Endodermal cell (in vitro differentiated cells): ENCODE data around the gene LCN12. TPM values are rescaled to one million over a fixed set of nuclear protein-coding genes. Genes with fewer than 3 reads are reported as not detected.

Source experiments
- DNase-seq: peaks from one replicate; pipeline ENCODE4 v3.0.0-alpha.2; 2017
- H3K27ac ChIP-seq: 2 replicates; pipeline ENCODE4 v1.5.1; 2013; ENCODE audit warnings: mild to moderate bottlenecking, low read depth, low read length, moderate library complexity
- H3K27me3 ChIP-seq: 2 replicates; pipeline ENCODE4 v1.6.1; 2013; ENCODE audit warnings: mild to moderate bottlenecking, low read length, moderate library complexity; ENCODE audit not compliant: insufficient read depth, control insufficient read depth, poor library complexity, severe bottlenecking
- H3K36me3 ChIP-seq: 2 replicates; pipeline ENCODE4 v1.7.0; 2013; ENCODE audit warnings: mild to moderate bottlenecking, low read length, moderate library complexity; ENCODE audit not compliant: control insufficient read depth, insufficient read depth
- H3K4me1 ChIP-seq: one replicate; pipeline ENCODE4 v1.7.0; 2013; ENCODE audit warnings: low read length; ENCODE audit not compliant: control insufficient read depth, insufficient read depth
- H3K4me3 ChIP-seq: 2 replicates; pipeline ENCODE4 v1.5.1; 2013; ENCODE audit warnings: mild to moderate bottlenecking, low read length, moderate library complexity
- H3K9ac ChIP-seq: 2 replicates; pipeline ENCODE4 v1.6.1; 2013; ENCODE audit warnings: mild to moderate bottlenecking, low read length, moderate library complexity; ENCODE audit not compliant: poor library complexity, severe bottlenecking; ENCODE audit errors: extremely low read depth
- H3K9me3 ChIP-seq: 2 replicates; pipeline ENCODE4 v1.6.1; 2013; ENCODE audit warnings: mild to moderate bottlenecking, low read length, moderate library complexity; ENCODE audit not compliant: control insufficient read depth
- H3K27ac Mint-ChIP-seq: 2 replicates; pipeline ENCODE4 v1.8.0; 2020; ENCODE audit warnings: mixed read lengths
- H3K27me3 Mint-ChIP-seq: 2 replicates; pipeline ENCODE4 v1.8.0; 2021; ENCODE audit warnings: mild to moderate bottlenecking, mixed read lengths; ENCODE audit not compliant: insufficient read depth
- H3K36me3 Mint-ChIP-seq: 2 replicates; pipeline ENCODE4 v1.8.0; 2020; ENCODE audit warnings: low read depth, mixed read lengths
- H3K4me1 Mint-ChIP-seq: 2 replicates; pipeline ENCODE4 v1.8.0; 2020; ENCODE audit warnings: mixed read lengths
- H3K4me3 Mint-ChIP-seq: 2 replicates; pipeline ENCODE4 v1.8.0; 2020; ENCODE audit warnings: mild to moderate bottlenecking, moderate library complexity, mixed read lengths
- H3K9me3 Mint-ChIP-seq: 2 replicates; pipeline ENCODE4 v1.8.0; 2020; ENCODE audit warnings: mild to moderate bottlenecking, mixed read lengths
- CTCF ChIP-seq: fragments of 200-600 bp; sonication (generic); conservative IDR thresholded peaks from 2 replicates; pipeline ENCODE4 v1.5.0; 2021; ENCODE audit warnings: antibody characterized with exemption, mild to moderate bottlenecking
- WGBS, 2 experiments: methylation state at CpG; one replicate each; pipeline versions ENCODE4 v1.1.5 to v1.1.7; 2013; ENCODE audit warnings: missing lambda C conversion rate in 2 of 2, mixed read lengths in 1 of 2; ENCODE audit not compliant: insufficient coverage in 1 of 2, insufficient read length in 1 of 2; 5-methylcytosine and 5-hydroxymethylcytosine counted together
- total RNA-seq, 2 donors: library from RNA; stranded (reverse); fragmentation: NEBNext Ultra II Directional in 1 of 2; extraction: Animal tissue kit (Norgen Biotek cat#: 25700) in 1 of 2; gene quantifications; 2 replicates in 1 of 2; 3 replicates in 1 of 2; pipeline ENCODE4 v1.2.1, GENCODE V29; 2021

The LCN12 gene
- total RNA-seq, 2 donors from 2014 or later: 2.1 to 4.4 TPM

DNA sequence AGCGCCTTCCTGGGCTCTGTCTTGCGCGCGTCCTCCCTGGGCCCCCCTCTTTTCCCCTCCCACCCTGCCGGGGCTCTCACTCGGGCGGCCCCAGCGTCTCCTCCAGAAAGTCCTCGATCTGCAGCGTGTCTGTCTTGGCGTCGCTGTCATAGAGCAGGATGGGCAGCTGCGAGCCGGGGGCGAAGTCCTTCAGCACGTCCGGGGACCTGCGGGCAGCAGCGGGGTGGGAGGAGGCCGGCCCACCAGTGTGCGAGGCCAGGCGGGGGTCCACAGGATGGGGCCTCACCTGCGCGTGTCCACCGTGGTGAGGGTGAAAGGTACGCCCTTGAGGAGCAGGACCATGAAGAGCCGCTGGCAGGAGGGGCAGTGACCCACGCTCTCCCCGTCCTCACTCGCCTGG, 43.3 kb downstream of the LCN12 start:
- 91 to 97% methylated on average over 23 to 30 of the region's 30 CpGs for WGBS, 2 experiments
- no peaks in the 10 kb centered on the region for H3K27me3 ChIP-seq
- DNase-seq: no peak
- H3K36me3 Mint-ChIP-seq: peaks cover 4% of the 10 kb centered on the region
- H3K27ac ChIP-seq: no peak overlapping the region
- TF ChIP-seq CTCF: no peak
- H3K27ac Mint-ChIP-seq: no peak overlapping the region
- peaks cover 11% of the 10 kb centered on the region for H3K27me3 Mint-ChIP-seq
- no peaks in the 10 kb centered on the region for H3K4me1 Mint-ChIP-seq
- H3K9me3 Mint-ChIP-seq: peaks cover 13% of the 10 kb centered on the region
- peaks cover 9% of the 10 kb centered on the region for H3K36me3 ChIP-seq
- H3K4me3 Mint-ChIP-seq: no peak overlapping the region
- peaks cover 4% of the 10 kb centered on the region for H3K4me1 ChIP-seq
- H3K9ac ChIP-seq: no peak overlapping the region
- H3K4me3 ChIP-seq: no peak overlapping the region
- peaks cover 12% of the 10 kb centered on the region for H3K9me3 ChIP-seq

- no peak overlapping the region for H3K9ac ChIP-seq
- H3K27ac Mint-ChIP-seq: no peak overlapping the region
These were observed 43.8 kb downstream of the LCN12 start for GRCh38 chr9:136995772-136996311.

GRCh38 chr9:136996361-136997292, 44.6 kb downstream of the LCN12 start, which contains the start of gene CLIC3:
TSS of gene CLIC3 (minus strand) at chr9:136996568. CDS start at chr9:136996543, 25 bp downstream.
- H3K27me3 Mint-ChIP-seq: peaks cover 5% of the 10 kb centered on the region
- Histone ChIP-seq H3K9ac (no peak within 1 kb of the TSS), H3K27me3 (no peaks in the 10 kb centered on the region), H3K36me3 (peaks cover 9% of the 10 kb centered on the region), H3K4me3 (no peak within 1 kb of the TSS), H3K9me3 (no peaks in the 10 kb centered on the region), H3K4me1 (peaks cover 4% of the 10 kb centered on the region), H3K27ac (no peak within 1 kb of the TSS)
- H3K27ac Mint-ChIP-seq: no peak within 1 kb of the TSS
- 45 to 66% methylated on average over 17 to 35 of the region's 35 CpGs for WGBS, 2 experiments
- peaks cover 4% of the 10 kb centered on the region for H3K36me3 Mint-ChIP-seq
- peak within 1 kb of the TSS; percentile 37 for H3K4me3 Mint-ChIP-seq
- H3K9me3 Mint-ChIP-seq: peaks cover under 1% of the 10 kb centered on the region
- DNase-seq: peak; percentile 85
- TF ChIP-seq CTCF: no peak
- H3K4me1 Mint-ChIP-seq: no peaks in the 10 kb centered on the region

More at GRCh38 chr9:136995772-136996311, 43.8 kb downstream of the LCN12 start:
- DNase-seq: no peak
- H3K27ac ChIP-seq: no peak overlapping the region
- WGBS, 2 experiments: 92 to 94% methylated on average over 6 to 12 of the region's 12 CpGs
- Mint-ChIP-seq H3K9me3 (peaks cover 8% of the 10 kb centered on the region), H3K4me3 (no peak overlapping the region), H3K4me1 (no peaks in the 10 kb centered on the region), H3K27me3 (peaks cover 9% of the 10 kb centered on the region), H3K36me3 (peaks cover 4% of the 10 kb centered on the region)
- H3K9me3 ChIP-seq: peaks cover 7% of the 10 kb centered on the region
- H3K36me3 ChIP-seq: peaks cover 9% of the 10 kb centered on the region
- no peak overlapping the region for H3K4me3 ChIP-seq
- H3K27me3 ChIP-seq: no peaks in the 10 kb centered on the region
- TF ChIP-seq CTCF: no peak
- peaks cover 4% of the 10 kb centered on the region for H3K4me1 ChIP-seq
